GM23338 (cell line): ENCODE measurements around the gene LY86.

Source experiments
- CREB1 ChIP-seq: fragments of 250-450 bp; sonication (Bioruptor Pico); IDR thresholded peaks from 2 replicates; pipeline ENCODE4 v1.5.0; 2020; ENCODE audit warnings: low read depth, mild to moderate bottlenecking, moderate library complexity
- EZH2 ChIP-seq: fragments of 200-600 bp; sonication (generic); IDR thresholded peaks from one replicate; pipeline ENCODE4 v1.8.0; 2017; ENCODE audit warnings: antibody characterized with exemption, mild to moderate bottlenecking, low read depth; ENCODE audit not compliant: unreplicated experiment
- EZH2phosphoT487 ChIP-seq: fragments of 200-600 bp; sonication (generic); IDR thresholded peaks from one replicate; pipeline ENCODE4 v1.8.1; 2018; ENCODE audit warnings: antibody characterized with exemption; ENCODE audit not compliant: unreplicated experiment
- JUNB ChIP-seq: IDR thresholded peaks from one replicate; pipeline ENCODE4 v1.6.1; 2016; ENCODE audit warnings: antibody characterized with exemption; ENCODE audit not compliant: unreplicated experiment
- NANOG ChIP-seq: IDR thresholded peaks from 2 replicates; pipeline ENCODE4 v1.6.1; 2016; ENCODE audit warnings: antibody characterized with exemption, borderline replicate concordance
- POLR2AphosphoS5 ChIP-seq: IDR thresholded peaks from 2 replicates; pipeline ENCODE4 v1.6.1; 2016; ENCODE audit warnings: antibody characterized with exemption, low read depth
- STAT1 ChIP-seq: IDR thresholded peaks from one replicate; pipeline ENCODE4 v1.6.1; 2016; ENCODE audit warnings: antibody characterized with exemption; ENCODE audit not compliant: unreplicated experiment
- ZNF114 ChIP-seq: fragments of 250-450 bp; sonication (Bioruptor Pico); IDR thresholded peaks from 2 replicates; pipeline ENCODE4 v1.5.0; 2020; ENCODE audit warnings: mild to moderate bottlenecking, moderate library complexity
- ZNF331 ChIP-seq: fragments of 250-450 bp; sonication (Bioruptor Pico); IDR thresholded peaks from 2 replicates; pipeline ENCODE4 v1.5.0; 2020; ENCODE audit warnings: low read depth, mild to moderate bottlenecking, moderate library complexity
- TF ChIP-seq, protein P1 (sequence below), 2 experiments: fragments of 200-600 bp in 1 of 2; sonication (generic) in 1 of 2; conservative IDR thresholded peaks; 2 replicates each; pipeline versions ENCODE4 v1.5.1 to v1.6.1; 2016 to 2017; ENCODE audit warnings: antibody characterized with exemption in 2 of 2, low read depth in 2 of 2, mild to moderate bottlenecking in 2 of 2, moderate library complexity in 1 of 2
- TF ChIP-seq, protein P2 (sequence below): IDR thresholded peaks from one replicate; pipeline ENCODE4 v1.6.1; 2018; ENCODE audit warnings: antibody characterized with exemption; ENCODE audit not compliant: unreplicated experiment
- TF ChIP-seq, protein P3 (sequence below): IDR thresholded peaks from 2 replicates; pipeline ENCODE4 v1.6.1; 2016; ENCODE audit warnings: antibody characterized with exemption
- TF ChIP-seq, protein P4 (sequence below): fragments of 250-450 bp; sonication (Bioruptor Pico); IDR thresholded peaks from 2 replicates; pipeline ENCODE4 v1.5.0; 2020; ENCODE audit warnings: mild to moderate bottlenecking, moderate library complexity

DNA sequence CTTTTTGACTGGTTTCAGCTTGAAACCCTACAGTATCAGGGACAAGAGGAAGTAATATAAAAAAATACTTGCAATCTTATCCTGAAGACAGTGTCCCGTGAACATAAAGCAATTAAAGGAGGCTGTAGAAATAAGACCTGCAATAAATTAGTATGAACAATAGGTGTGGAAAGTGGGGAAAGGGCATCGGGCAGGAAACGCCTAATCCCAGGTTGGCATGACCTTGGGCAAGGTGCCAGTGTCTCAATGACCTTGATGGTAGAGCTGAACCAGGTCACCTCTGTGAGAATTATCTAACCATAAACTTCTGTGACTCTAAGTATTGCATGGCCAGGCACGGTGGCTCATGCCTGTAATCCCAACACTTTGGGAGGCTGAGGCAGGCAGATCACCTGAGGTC is 115.2 kb downstream of the LY86 start:
- TF ChIP-seq, protein P1, sequence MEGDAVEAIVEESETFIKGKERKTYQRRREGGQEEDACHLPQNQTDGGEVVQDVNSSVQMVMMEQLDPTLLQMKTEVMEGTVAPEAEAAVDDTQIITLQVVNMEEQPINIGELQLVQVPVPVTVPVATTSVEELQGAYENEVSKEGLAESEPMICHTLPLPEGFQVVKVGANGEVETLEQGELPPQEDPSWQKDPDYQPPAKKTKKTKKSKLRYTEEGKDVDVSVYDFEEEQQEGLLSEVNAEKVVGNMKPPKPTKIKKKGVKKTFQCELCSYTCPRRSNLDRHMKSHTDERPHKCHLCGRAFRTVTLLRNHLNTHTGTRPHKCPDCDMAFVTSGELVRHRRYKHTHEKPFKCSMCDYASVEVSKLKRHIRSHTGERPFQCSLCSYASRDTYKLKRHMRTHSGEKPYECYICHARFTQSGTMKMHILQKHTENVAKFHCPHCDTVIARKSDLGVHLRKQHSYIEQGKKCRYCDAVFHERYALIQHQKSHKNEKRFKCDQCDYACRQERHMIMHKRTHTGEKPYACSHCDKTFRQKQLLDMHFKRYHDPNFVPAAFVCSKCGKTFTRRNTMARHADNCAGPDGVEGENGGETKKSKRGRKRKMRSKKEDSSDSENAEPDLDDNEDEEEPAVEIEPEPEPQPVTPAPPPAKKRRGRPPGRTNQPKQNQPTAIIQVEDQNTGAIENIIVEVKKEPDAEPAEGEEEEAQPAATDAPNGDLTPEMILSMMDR (conservative IDR thresholded peaks at IDR 0.05; ENCODE audit: low read depth in 2 of 2): no peak
- no peak for TF ChIP-seq EZH2
- no peak for TF ChIP-seq POLR2AphosphoS5
- no peak for TF ChIP-seq EZH2phosphoT487
- TF ChIP-seq, protein P2, sequence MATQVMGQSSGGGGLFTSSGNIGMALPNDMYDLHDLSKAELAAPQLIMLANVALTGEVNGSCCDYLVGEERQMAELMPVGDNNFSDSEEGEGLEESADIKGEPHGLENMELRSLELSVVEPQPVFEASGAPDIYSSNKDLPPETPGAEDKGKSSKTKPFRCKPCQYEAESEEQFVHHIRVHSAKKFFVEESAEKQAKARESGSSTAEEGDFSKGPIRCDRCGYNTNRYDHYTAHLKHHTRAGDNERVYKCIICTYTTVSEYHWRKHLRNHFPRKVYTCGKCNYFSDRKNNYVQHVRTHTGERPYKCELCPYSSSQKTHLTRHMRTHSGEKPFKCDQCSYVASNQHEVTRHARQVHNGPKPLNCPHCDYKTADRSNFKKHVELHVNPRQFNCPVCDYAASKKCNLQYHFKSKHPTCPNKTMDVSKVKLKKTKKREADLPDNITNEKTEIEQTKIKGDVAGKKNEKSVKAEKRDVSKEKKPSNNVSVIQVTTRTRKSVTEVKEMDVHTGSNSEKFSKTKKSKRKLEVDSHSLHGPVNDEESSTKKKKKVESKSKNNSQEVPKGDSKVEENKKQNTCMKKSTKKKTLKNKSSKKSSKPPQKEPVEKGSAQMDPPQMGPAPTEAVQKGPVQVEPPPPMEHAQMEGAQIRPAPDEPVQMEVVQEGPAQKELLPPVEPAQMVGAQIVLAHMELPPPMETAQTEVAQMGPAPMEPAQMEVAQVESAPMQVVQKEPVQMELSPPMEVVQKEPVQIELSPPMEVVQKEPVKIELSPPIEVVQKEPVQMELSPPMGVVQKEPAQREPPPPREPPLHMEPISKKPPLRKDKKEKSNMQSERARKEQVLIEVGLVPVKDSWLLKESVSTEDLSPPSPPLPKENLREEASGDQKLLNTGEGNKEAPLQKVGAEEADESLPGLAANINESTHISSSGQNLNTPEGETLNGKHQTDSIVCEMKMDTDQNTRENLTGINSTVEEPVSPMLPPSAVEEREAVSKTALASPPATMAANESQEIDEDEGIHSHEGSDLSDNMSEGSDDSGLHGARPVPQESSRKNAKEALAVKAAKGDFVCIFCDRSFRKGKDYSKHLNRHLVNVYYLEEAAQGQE: no peak
- TF ChIP-seq JUNB: no peak
- no peak for TF ChIP-seq ZNF331 (CRISPR knock-in tag)
- TF ChIP-seq NANOG: no peak
- TF ChIP-seq CREB1 (CRISPR knock-in tag): no peak
- TF ChIP-seq, protein P3, sequence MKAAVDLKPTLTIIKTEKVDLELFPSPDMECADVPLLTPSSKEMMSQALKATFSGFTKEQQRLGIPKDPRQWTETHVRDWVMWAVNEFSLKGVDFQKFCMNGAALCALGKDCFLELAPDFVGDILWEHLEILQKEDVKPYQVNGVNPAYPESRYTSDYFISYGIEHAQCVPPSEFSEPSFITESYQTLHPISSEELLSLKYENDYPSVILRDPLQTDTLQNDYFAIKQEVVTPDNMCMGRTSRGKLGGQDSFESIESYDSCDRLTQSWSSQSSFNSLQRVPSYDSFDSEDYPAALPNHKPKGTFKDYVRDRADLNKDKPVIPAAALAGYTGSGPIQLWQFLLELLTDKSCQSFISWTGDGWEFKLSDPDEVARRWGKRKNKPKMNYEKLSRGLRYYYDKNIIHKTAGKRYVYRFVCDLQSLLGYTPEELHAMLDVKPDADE: no peak
- no peak for TF ChIP-seq ZNF114
- TF ChIP-seq, protein P4, sequence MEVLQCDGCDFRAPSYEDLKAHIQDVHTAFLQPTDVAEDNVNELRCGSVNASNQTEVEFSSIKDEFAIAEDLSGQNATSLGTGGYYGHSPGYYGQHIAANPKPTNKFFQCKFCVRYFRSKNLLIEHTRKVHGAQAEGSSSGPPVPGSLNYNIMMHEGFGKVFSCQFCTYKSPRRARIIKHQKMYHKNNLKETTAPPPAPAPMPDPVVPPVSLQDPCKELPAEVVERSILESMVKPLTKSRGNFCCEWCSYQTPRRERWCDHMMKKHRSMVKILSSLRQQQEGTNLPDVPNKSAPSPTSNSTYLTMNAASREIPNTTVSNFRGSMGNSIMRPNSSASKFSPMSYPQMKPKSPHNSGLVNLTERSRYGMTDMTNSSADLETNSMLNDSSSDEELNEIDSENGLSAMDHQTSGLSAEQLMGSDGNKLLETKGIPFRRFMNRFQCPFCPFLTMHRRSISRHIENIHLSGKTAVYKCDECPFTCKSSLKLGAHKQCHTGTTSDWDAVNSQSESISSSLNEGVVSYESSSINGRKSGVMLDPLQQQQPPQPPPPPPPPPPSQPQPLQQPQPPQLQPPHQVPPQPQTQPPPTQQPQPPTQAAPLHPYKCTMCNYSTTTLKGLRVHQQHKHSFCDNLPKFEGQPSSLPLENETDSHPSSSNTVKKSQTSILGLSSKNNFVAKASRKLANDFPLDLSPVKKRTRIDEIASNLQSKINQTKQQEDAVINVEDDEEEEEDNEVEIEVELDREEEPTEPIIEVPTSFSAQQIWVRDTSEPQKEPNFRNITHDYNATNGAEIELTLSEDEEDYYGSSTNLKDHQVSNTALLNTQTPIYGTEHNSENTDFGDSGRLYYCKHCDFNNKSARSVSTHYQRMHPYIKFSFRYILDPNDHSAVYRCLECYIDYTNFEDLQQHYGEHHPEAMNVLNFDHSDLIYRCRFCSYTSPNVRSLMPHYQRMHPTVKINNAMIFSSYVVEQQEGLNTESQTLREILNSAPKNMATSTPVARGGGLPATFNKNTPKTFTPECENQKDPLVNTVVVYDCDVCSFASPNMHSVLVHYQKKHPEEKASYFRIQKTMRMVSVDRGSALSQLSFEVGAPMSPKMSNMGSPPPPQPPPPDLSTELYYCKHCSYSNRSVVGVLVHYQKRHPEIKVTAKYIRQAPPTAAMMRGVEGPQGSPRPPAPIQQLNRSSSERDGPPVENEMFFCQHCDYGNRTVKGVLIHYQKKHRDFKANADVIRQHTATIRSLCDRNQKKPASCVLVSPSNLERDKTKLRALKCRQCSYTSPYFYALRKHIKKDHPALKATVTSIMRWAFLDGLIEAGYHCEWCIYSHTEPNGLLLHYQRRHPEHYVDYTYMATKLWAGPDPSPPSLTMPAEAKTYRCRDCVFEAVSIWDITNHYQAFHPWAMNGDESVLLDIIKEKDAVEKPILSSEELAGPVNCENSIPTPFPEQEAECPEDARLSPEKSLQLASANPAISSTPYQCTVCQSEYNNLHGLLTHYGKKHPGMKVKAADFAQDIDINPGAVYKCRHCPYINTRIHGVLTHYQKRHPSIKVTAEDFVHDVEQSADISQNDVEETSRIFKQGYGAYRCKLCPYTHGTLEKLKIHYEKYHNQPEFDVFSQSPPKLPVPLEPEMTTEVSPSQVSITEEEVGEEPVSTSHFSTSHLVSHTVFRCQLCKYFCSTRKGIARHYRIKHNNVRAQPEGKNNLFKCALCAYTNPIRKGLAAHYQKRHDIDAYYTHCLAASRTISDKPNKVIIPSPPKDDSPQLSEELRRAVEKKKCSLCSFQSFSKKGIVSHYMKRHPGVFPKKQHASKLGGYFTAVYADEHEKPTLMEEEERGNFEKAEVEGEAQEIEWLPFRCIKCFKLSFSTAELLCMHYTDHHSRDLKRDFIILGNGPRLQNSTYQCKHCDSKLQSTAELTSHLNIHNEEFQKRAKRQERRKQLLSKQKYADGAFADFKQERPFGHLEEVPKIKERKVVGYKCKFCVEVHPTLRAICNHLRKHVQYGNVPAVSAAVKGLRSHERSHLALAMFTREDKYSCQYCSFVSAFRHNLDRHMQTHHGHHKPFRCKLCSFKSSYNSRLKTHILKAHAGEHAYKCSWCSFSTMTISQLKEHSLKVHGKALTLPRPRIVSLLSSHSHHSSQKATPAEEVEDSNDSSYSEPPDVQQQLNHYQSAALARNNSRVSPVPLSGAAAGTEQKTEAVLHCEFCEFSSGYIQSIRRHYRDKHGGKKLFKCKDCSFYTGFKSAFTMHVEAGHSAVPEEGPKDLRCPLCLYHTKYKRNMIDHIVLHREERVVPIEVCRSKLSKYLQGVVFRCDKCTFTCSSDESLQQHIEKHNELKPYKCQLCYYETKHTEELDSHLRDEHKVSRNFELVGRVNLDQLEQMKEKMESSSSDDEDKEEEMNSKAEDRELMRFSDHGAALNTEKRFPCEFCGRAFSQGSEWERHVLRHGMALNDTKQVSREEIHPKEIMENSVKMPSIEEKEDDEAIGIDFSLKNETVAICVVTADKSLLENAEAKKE (CRISPR knock-in tag): no peak
- TF ChIP-seq STAT1: no peak
